Aorta (tissue), 5 donors: ENCODE results near the gene SEL1L3. TPM values are rescaled to one million over a fixed set of nuclear protein-coding genes. Genes with fewer than 3 reads are reported as not detected.

Source experiments
- ATAC-seq: fragments of 200-7000 bp; cut with Tn5 transposase; one replicate; pipeline ENCODE4 v1.9.1; 2022; ENCODE audit warnings: moderate library complexity; ENCODE audit not compliant: low FRiP score
- DNase-seq, 2 donors: peaks; one replicate each; pipeline ENCODE4 v3.0.0-alpha.2; 2020
- H3K27ac ChIP-seq, 2 donors: one replicate each; pipeline ENCODE4 v1.5.1; 2013; ENCODE audit warnings: low read length in 2 of 2, mild to moderate bottlenecking in 2 of 2, moderate library complexity in 2 of 2, control low read depth in 1 of 2, inconsistent platforms in 1 of 2, low read depth in 1 of 2
- H3K27me3 ChIP-seq, 2 donors: one replicate each; pipeline ENCODE4 v1.6.1; 2013; ENCODE audit warnings: control low read depth in 1 of 2, low read length in 1 of 2, mild to moderate bottlenecking in 1 of 2, moderate library complexity in 1 of 2; ENCODE audit not compliant: insufficient read depth in 2 of 2, control insufficient read depth in 1 of 2
- H3K36me3 ChIP-seq, 2 donors: one replicate each; pipeline ENCODE4 v1.6.1; 2013; ENCODE audit warnings: control low read depth in 1 of 2, low read length in 1 of 2, mild to moderate bottlenecking in 1 of 2; ENCODE audit not compliant: insufficient read depth in 2 of 2, control insufficient read depth in 1 of 2
- H3K4me1 ChIP-seq, 2 donors: one replicate each; pipeline ENCODE4 v1.6.1; 2013; ENCODE audit warnings: low read length in 2 of 2, control low read depth in 1 of 2, mild to moderate bottlenecking in 1 of 2, moderate library complexity in 1 of 2; ENCODE audit not compliant: insufficient read depth in 2 of 2, control insufficient read depth in 1 of 2
- H3K4me3 ChIP-seq, 2 donors: one replicate each; pipeline ENCODE4 v1.5.1; 2013; ENCODE audit warnings: low read length in 2 of 2, control low read depth in 1 of 2, mild to moderate bottlenecking in 1 of 2
- H3K9me3 ChIP-seq: one replicate; pipeline ENCODE4 v1.6.1; 2013; ENCODE audit warnings: mild to moderate bottlenecking, low read length; ENCODE audit not compliant: control insufficient read depth
- WGBS, 2 donors: extraction: QIAGEN DNeasy Blood & Tissue Kit; methylation state at CpG; one replicate each; pipeline ENCODE4 v1.1.7; 2013; 5-methylcytosine and 5-hydroxymethylcytosine counted together
- intact Hi-C, 2 donors: fragments of 100-400 bp; cut with DNase I; formaldehyde crosslinking; loops; one replicate each; pipeline versions ENCODE4 v1.14.2 to v1.15.0; 2022
- polyA plus RNA-seq, 2 donors: library from polyadenylated mRNA; stranded (reverse); fragments of 200-250 nt; gene quantifications; one replicate each; pipeline ENCODE4 v1.2.3, GENCODE V29; 2013
- total RNA-seq, 2 donors: library from RNA; stranded (reverse); fragmentation: NEBNext Ultra II Directional; extraction: Animal tissue kit (Norgen Biotek cat#: 25700); gene quantifications; one replicate each; pipeline ENCODE4 v1.2.1, GENCODE V29; 2021
- donor health status: healthy with polysubstance abuse.
- donor health status: Bipolar disorder and iron deficiency.
- donor health status: DM: no; HTN: no; CAD: no.
- donor health status: DM: no; HTN: no; CAD: no.
- donor health status: DM: yes; HTN: yes; CAD: no.

Gene SEL1L3
- total and polyA plus RNA-seq, 4 donors = 1.9 to 25.3 (median 10.9) TPM

DNA sequence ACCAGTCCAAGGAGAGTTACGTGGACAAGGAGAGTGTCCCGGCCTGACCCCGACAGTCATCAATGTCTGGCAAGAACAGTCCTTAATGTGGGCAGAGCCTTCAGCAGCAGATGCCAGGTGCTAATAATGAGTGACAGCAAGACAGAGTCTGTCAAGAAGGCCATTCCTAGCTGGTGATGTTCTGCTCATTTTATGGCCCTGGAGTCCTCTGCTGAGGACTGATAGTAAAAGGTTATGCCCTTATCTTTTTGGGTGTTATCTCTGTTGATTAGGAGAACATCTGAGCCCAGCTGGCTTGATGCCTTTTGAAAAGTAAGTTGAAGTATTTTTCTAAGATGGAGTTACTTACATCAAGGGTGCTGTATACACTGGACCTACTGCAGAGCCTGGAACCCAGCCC lies 139.8 kb downstream of the SEL1L3 start:
- WGBS, 2 donors = 34 to 39% methylated on average over 3 of the region's 3 CpGs
- Histone ChIP-seq H3K4me3 (no peak overlapping the region), H3K9me3 (peaks cover 4% of the 10 kb centered on the region), H3K27ac (no peak overlapping the region), H3K27me3 (no peaks in the 10 kb centered on the region), H3K36me3 (no peaks in the 10 kb centered on the region), H3K4me1 (no peaks in the 10 kb centered on the region)
- no peak for DNase-seq
- ATAC-seq = no peak
- intact Hi-C loops = no loop called here

DNA sequence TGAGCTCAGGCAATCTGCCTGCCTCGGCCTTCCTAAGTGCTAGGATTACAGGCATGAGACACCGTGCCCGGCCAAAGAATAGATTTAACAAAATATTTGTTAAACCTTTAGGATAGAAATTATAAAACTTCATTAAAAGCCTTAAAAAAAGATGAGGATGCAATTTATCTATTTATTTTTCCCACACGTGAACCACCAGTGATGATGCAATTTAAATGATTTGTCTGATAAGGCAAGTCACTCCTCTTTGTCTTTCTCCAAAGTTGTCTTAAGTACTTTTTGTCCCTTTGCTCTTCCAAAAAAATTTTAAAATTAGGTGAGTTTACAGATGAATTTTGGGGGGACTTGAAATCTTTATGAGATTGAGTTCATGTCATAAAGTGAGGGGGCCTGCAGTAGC lies 149.0 kb downstream of the SEL1L3 start:
- Histone ChIP-seq H3K27ac (no peak overlapping the region), H3K4me3 (no peak overlapping the region), H3K27me3 (no peaks in the 10 kb centered on the region), H3K4me1 (no peaks in the 10 kb centered on the region), H3K36me3 (no peaks in the 10 kb centered on the region), H3K9me3 (no peaks in the 10 kb centered on the region)
- 87 to 88% methylated on average over 4 of the region's 4 CpGs for WGBS, 2 donors
- no peak for ATAC-seq
- intact Hi-C loops = no loop called here
- DNase-seq = no peak

DNA sequence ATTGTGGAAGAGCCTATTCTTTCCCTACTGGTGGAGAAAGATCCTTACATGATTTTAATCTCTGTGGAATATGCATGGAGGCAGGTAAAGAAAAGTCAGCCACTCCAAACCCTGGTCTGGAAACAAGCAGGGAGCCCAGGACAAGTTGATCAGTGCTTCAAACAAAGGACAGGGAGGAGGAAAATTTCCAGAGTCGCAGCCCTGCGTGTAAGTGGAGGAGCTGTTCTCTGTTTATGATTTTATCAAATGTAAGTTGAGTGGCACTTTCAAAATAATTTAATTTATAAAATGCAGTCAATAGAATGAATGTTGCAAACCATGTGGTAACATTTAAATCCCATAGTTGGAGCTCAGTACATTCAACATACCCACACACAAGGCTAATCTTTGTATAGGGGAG lies 150.2 kb downstream of the SEL1L3 start:
- no peaks in the 10 kb centered on the region for H3K36me3 ChIP-seq
- H3K9me3 ChIP-seq = no peaks in the 10 kb centered on the region
- intact Hi-C loops = no loop called here
- no peak overlapping the region for H3K4me3 ChIP-seq
- 91 to 96% methylated on average over 2 of the region's 2 CpGs for WGBS, 2 donors
- DNase-seq = no peak
- H3K27ac ChIP-seq = no peak overlapping the region
- H3K4me1 ChIP-seq = no peaks in the 10 kb centered on the region
- no peak for ATAC-seq
- no peaks in the 10 kb centered on the region for H3K27me3 ChIP-seq

DNA sequence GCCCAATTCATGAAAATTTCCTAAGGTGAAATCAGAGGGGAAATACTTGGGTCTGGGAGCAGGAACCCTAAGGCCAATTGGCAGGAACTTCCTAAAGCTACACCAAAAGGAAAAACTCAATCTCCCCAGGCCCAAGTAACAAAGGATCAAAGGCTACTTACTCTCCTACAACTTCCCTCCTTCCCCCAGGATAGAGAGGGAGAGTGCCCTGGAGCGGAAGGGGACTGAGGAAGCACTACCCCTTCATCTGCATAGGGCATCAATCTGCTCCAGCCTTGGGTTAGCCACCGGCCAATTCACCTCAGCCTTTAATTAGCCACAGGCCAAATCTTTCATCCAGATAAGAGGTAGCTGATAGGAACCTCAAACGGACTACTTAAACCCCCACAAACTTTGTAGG lies 152.2 kb downstream of the SEL1L3 start:
- ATAC-seq (no peak), DNase-seq (no peak)
- Histone ChIP-seq H3K27ac (no peak overlapping the region), H3K36me3 (no peaks in the 10 kb centered on the region), H3K4me3 (no peak overlapping the region), H3K9me3 (no peaks in the 10 kb centered on the region), H3K4me1 (no peaks in the 10 kb centered on the region), H3K27me3 (no peaks in the 10 kb centered on the region)
- WGBS, 2 donors = 59 to 60% methylated on average over 3 of the region's 3 CpGs
- intact Hi-C loops = no loop called here

DNA sequence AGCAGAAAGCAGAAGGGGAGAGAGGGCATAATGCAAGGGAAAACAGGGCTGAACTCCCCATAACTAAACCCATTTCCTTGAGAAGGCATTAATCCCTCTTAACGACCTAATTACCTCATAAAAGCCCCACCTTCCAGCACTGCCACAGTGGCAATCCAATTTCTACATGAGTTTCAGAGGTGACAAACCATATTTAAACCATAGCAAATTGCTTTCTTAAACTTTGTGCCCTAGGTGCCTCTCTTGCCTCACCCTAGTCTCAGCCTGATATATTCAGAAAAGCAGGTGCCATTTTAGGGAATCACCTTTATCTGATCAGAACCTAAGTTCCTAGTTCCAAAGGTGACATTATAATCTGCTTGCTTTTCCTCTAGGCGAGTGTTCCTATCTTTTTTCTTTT lies 158.3 kb downstream of the SEL1L3 start:
- DNase-seq (no peak), ATAC-seq (no peak)
- intact Hi-C loops = no loop called here
- Histone ChIP-seq H3K27me3 (no peaks in the 10 kb centered on the region), H3K9me3 (no peaks in the 10 kb centered on the region), H3K4me3 (no peak overlapping the region), H3K4me1 (peaks cover 0 to 2% of the 10 kb centered on the region in 2 donors), H3K27ac (no peak overlapping the region), H3K36me3 (no peaks in the 10 kb centered on the region)
- WGBS, 2 donors = 82% methylated on average over 2 of the region's 2 CpGs

DNA sequence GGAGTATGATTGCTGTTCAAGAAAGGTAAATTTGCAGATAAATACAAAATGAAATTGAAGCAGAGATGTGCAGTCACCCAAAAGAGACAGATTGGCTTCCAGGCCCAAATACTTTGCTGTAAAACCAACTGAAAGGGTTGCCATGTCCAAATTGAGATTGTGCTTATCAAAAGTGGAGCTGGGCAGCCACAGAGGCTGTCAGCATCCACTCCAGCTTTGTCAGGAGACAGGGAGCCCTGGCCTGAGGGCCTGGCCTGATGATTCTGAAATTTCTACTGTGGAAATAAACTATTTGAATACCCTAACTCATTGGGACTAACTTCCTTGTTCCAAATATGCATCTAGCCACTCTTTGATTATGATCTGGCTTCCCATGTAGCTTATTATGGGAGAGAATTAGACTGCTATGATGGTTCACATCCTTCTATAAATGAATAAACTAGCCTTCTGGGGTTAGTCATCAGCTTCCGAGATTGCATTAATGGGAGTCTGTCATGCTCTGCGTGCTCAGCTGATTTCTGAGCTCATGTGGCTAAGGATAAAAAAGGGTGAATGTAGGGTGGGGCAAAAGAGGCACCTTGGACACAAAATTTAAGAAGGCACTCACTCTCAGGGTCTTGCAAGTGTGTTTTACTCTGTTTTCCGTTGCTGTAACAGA lies 158.9 kb downstream of the SEL1L3 start:
- Histone ChIP-seq H3K36me3 (no peaks in the 10 kb centered on the region), H3K4me1 (peaks cover 0 to 2% of the 10 kb centered on the region in 2 donors), H3K27me3 (no peaks in the 10 kb centered on the region), H3K9me3 (no peaks in the 10 kb centered on the region), H3K4me3 (no peak overlapping the region), H3K27ac (no peak overlapping the region)
- DNase-seq (no peak), ATAC-seq (no peak)
- intact Hi-C loops = no loop called here
- 72 to 78% methylated on average over 3 of the region's 3 CpGs for WGBS, 2 donors

DNA sequence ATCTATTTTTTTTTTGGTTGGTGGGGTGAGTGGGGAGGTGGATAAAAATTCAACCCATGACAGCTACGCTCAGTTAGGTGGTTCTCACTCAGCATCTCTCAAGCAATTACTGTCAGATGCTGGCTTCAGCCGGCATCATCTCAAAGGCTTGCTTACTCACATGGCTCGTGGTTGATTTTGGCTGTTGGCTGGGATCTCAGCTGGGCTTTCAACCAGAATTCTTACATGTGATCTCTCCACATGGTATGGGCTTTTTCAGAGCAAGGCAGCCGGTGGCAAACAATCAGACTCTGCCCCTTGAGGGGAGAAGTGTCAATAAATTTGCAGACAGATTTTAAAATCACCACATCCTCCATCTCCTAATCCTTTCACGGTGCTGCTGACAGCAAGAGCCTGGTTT lies 159.9 kb downstream of the SEL1L3 start:
- Histone ChIP-seq H3K4me1 (peaks cover 0 to 2% of the 10 kb centered on the region in 2 donors), H3K9me3 (no peaks in the 10 kb centered on the region), H3K27ac (no peak overlapping the region), H3K4me3 (no peak overlapping the region), H3K36me3 (no peaks in the 10 kb centered on the region), H3K27me3 (no peaks in the 10 kb centered on the region)
- WGBS, 2 donors = 5 to 9% methylated on average over 5 of the region's 5 CpGs
- intact Hi-C loops = no loop called here
- DNase-seq (no peak), ATAC-seq (no peak)

DNA sequence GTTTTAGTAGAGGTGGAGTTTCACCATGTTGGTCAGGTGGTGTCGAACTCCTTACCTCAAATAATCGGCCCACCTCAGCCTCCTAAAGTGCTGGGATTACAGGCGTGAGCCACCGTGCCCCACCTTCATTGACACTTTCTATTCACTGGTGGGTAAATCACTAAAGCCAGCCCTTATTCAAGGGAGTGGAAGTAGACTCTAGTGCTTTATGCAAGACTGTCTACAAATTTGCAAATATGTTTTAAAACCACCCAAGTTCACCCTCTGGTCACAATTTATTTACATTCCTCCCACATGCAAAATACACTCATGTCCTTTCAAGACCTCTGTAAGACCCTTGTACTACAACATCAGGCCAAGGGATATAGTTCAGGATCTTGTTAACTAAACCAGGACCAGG lies 162.1 kb downstream of the SEL1L3 start:
- H3K27ac ChIP-seq = no peak overlapping the region
- intact Hi-C loops = no loop called here
- H3K9me3 ChIP-seq = no peaks in the 10 kb centered on the region
- ATAC-seq (no peak), DNase-seq (no peak)
- no peaks in the 10 kb centered on the region for H3K36me3 ChIP-seq
- H3K4me1 ChIP-seq = peaks cover 0 to 2% of the 10 kb centered on the region in 2 donors
- 90% methylated on average over 4 of the region's 4 CpGs for WGBS, 2 donors
- H3K27me3 ChIP-seq = no peaks in the 10 kb centered on the region
- no peak overlapping the region for H3K4me3 ChIP-seq

DNA sequence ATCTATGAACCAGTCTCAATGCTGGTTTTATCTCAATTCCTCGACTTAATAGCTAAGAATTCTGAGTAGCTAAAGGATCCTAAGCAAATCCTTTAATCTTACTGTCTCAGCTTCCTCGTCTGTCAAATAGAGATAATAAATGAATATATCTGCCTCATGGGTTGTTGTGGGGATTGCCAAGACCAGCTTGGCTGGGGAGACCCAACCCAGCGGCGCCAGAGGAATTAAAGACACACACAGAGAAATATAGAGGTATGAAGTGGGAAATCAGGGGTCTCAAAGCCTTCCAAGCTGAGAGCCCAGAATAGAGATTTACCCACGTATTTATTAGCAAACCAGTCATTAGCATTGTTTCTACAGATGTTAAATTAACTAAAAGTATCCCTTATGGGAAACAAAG lies 165.3 kb downstream of the SEL1L3 start:
- ATAC-seq (no peak), DNase-seq (no peak)
- H3K27me3 ChIP-seq = no peaks in the 10 kb centered on the region
- 83 to 85% methylated on average over 5 of the region's 5 CpGs for WGBS, 2 donors
- H3K36me3 ChIP-seq = no peaks in the 10 kb centered on the region
- H3K4me1 ChIP-seq = no peaks in the 10 kb centered on the region
- no peaks in the 10 kb centered on the region for H3K9me3 ChIP-seq
- intact Hi-C loops = no loop called here
- no peak overlapping the region for H3K4me3 ChIP-seq
- no peak overlapping the region for H3K27ac ChIP-seq
